Activated CD4-positive, alpha-beta memory T cell treated with anti-CD3 and anti-CD28 coated beads, Interleukin-2, amount 10 ng/mL, durations not matched to agents 7 days and 5 days (primary cell): ENCODE data around the gene INSYN2B. TPM values are rescaled to one million over a fixed set of nuclear protein-coding genes. Genes with fewer than 3 reads are reported as not detected.

ENCODE experiments used
- CTCF ChIA-PET: fragments of 350-600 bp; sonication (Branson Sonifier 250); formaldehyde crosslinking; loops from one replicate; lab custom pipeline; 2021; ENCODE audit warnings: antibody characterized with exemption, inconsistent platforms; lab: Charles Lee
- POLR2A ChIA-PET: fragments of 350-600 bp; sonication (Branson Sonifier 250); formaldehyde crosslinking; loops from one replicate; lab custom pipeline; 2021; ENCODE audit warnings: antibody characterized with exemption; lab: Charles Lee
- DNase-seq: peaks from one replicate; pipeline ENCODE4 v3.0.0-alpha.2; 2020
- H3K27ac Mint-ChIP-seq: one replicate; pipeline ENCODE4 v1.8.0; 2021; ENCODE audit warnings: mild to moderate bottlenecking, mixed read lengths
- H3K27me3 Mint-ChIP-seq: one replicate; pipeline ENCODE4 v1.8.0; 2021; ENCODE audit warnings: mixed read lengths
- H3K36me3 Mint-ChIP-seq: one replicate; pipeline ENCODE4 v1.8.0; 2021; ENCODE audit warnings: low read depth, mixed read lengths
- H3K4me1 Mint-ChIP-seq: one replicate; pipeline ENCODE4 v1.8.0; 2021; ENCODE audit warnings: mixed read lengths
- H3K4me3 Mint-ChIP-seq: one replicate; pipeline ENCODE4 v1.8.0; 2021; ENCODE audit warnings: mild to moderate bottlenecking, mixed read lengths
- H3K9me3 Mint-ChIP-seq: one replicate; pipeline ENCODE4 v1.8.0; 2021; ENCODE audit warnings: mixed read lengths
- total RNA-seq, 2 experiments: library from RNA; stranded (reverse); gene quantifications; one replicate each; pipeline ENCODE4 v1.2.3, GENCODE V29; 2021

Gene INSYN2B
- total RNA-seq, 2 experiments from 2014 or later: not detected

DNA sequence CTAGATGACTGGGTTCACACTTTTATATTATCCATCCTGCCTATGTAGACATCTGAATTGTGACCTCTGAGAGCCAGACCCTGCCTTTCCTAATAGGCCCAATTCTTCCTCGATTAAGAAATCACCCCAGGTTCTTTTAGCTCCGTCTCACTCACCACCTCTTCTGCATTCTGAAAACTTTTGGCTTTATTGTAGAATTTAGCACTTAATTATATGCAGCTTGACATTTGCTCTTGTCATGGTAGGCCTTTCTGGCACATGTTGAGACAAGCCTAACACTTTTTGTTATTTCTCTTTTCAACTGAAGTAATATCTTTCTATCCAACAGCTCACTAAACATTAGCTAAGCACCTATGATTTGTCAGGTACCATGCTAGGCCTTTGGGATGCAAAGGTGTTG, 163.3 kb downstream of the INSYN2B start:
- ChIA-PET POLR2A (no interaction called here), CTCF (no interaction called here)
- DNase-seq: no peak
- H3K4me1 Mint-ChIP-seq: no peaks in the 10 kb centered on the region
- peaks cover 85% of the 10 kb centered on the region for H3K36me3 Mint-ChIP-seq
- H3K4me3 Mint-ChIP-seq: no peak overlapping the region
- H3K9me3 Mint-ChIP-seq: peaks cover 3% of the 10 kb centered on the region
- H3K27ac Mint-ChIP-seq: no peak overlapping the region
- no peaks in the 10 kb centered on the region for H3K27me3 Mint-ChIP-seq

DNA sequence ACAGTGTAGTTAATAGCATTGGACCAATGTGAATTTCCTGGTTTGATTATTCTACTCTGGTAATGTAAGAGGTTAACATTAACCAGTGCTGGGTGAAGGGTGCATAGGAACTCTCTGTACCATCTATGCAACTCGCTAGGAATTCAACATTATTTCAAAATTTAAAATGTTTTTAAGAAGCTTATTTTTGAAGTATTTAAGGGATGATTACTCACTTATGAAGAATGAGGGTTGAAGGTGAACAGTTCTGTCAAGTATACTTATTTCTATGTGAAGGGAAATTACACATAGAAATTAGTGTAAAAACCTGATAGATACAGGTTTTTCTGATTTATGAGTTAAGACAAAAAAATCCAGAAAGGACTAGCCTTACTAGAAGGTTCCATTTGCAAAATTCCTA, 165.8 kb downstream of the INSYN2B start:
- Mint-ChIP-seq H3K4me1 (no peaks in the 10 kb centered on the region), H3K36me3 (peaks cover 83% of the 10 kb centered on the region), H3K4me3 (no peak overlapping the region), H3K9me3 (peaks cover 3% of the 10 kb centered on the region), H3K27me3 (no peaks in the 10 kb centered on the region), H3K27ac (no peak overlapping the region)
- ChIA-PET POLR2A (no interaction called here), CTCF (no interaction called here)
- DNase-seq: no peak

Other genes starting within 250 kb of the INSYN2B start
- not detected for gene FOXI1, start 125.4 kb upstream of the INSYN2B start, total RNA-seq